Measurements from ENCODE around the gene COBL.

The COBL gene

GRCh38 chr7:51150193-51150592 is 166.4 kb downstream of the COBL start:
- Histone ChIP-seq H3K4me1 (no peaks in the 10 kb centered on the region), H3K4me3 (ENCODE audit: low read depth, low read length) (no peak overlapping the region), H3K9ac (no peak overlapping the region), H2AFZ (no peak overlapping the region), H3K9me3 (ENCODE audit: control insufficient read depth, low read length) (no peaks in the 10 kb centered on the region), H3K27ac (no peak overlapping the region), H3K79me2 (peaks cover 27% of the 10 kb centered on the region), H3K27me3 (ENCODE audit: control insufficient read depth, insufficient read depth, low read length) (no peaks in the 10 kb centered on the region), H3K4me2 (ENCODE audit: low read length) (no peak overlapping the region), H3K36me3 (ENCODE audit: control insufficient read depth, insufficient read depth, low read length) (no peaks in the 10 kb centered on the region)
- TF ChIP-seq CTCF (IDR thresholded peaks at IDR 0.05), result no peak

GRCh38 chr7:51148216-51148615 is 168.4 kb downstream of the COBL start:
- Histone ChIP-seq H3K4me2 (ENCODE audit: low read length) (no peak overlapping the region), H3K27ac (no peak overlapping the region), H3K27me3 (ENCODE audit: control insufficient read depth, insufficient read depth, low read length) (no peaks in the 10 kb centered on the region), H2AFZ (no peak overlapping the region), H3K4me1 (no peaks in the 10 kb centered on the region), H3K4me3 (ENCODE audit: low read depth, low read length) (no peak overlapping the region), H3K9ac (no peak overlapping the region), H3K36me3 (ENCODE audit: control insufficient read depth, insufficient read depth, low read length) (no peaks in the 10 kb centered on the region), H3K79me2 (peaks cover 23% of the 10 kb centered on the region), H3K9me3 (ENCODE audit: control insufficient read depth, low read length) (no peaks in the 10 kb centered on the region)
- TF ChIP-seq CTCF (IDR thresholded peaks at IDR 0.05), result no peak

GRCh38 chr7:51146816-51147586 is 169.6 kb downstream of the COBL start:
- no peaks in the 10 kb centered on the region for H3K36me3 ChIP-seq (ENCODE audit: control insufficient read depth, insufficient read depth, low read length)
- no peak for TF ChIP-seq CTCF (IDR thresholded peaks at IDR 0.05)
- no peak overlapping the region for H3K27ac ChIP-seq

GRCh38 chr7:51144178-51144577 is 172.4 kb downstream of the COBL start:
- H3K4me2 ChIP-seq (ENCODE audit: low read length), result no peak overlapping the region
- H3K9me3 ChIP-seq (ENCODE audit: control insufficient read depth, low read length), result no peaks in the 10 kb centered on the region
- no peak overlapping the region for H3K27ac ChIP-seq
- H3K36me3 ChIP-seq (ENCODE audit: control insufficient read depth, insufficient read depth, low read length), result no peaks in the 10 kb centered on the region
- no peak overlapping the region for H3K4me3 ChIP-seq (ENCODE audit: low read depth, low read length)
- H3K79me2 ChIP-seq, result peaks cover 6% of the 10 kb centered on the region
- no peak overlapping the region for H2AFZ ChIP-seq
- no peaks in the 10 kb centered on the region for H3K27me3 ChIP-seq (ENCODE audit: control insufficient read depth, insufficient read depth, low read length)
- no peak for TF ChIP-seq CTCF (IDR thresholded peaks at IDR 0.05)
- H3K4me1 ChIP-seq, result peaks cover 3% of the 10 kb centered on the region
- no peak overlapping the region for H3K9ac ChIP-seq

More at GRCh38 chr7:51146816-51147586, 169.6 kb downstream of the COBL start:
- peaks cover 18% of the 10 kb centered on the region for H3K79me2 ChIP-seq
- no peaks in the 10 kb centered on the region for H3K27me3 ChIP-seq (ENCODE audit: control insufficient read depth, insufficient read depth, low read length)
- no peak overlapping the region for H3K9ac ChIP-seq
- no peaks in the 10 kb centered on the region for H3K9me3 ChIP-seq (ENCODE audit: control insufficient read depth, low read length)
- H3K4me2 ChIP-seq (ENCODE audit: low read length), result no peak overlapping the region
- no peak overlapping the region for H2AFZ ChIP-seq
- no peak overlapping the region for H3K4me3 ChIP-seq (ENCODE audit: low read depth, low read length)
- no peaks in the 10 kb centered on the region for H3K4me1 ChIP-seq
